Smooth muscle cell of the coronary artery (primary cell): ENCODE measurements around the gene AP5B1. TPM values are rescaled to one million over a fixed set of nuclear protein-coding genes. Genes with fewer than 3 reads are reported as not detected.

Source experiments
- total RNA-seq: library from RNA; depleted of rRNA; stranded (reverse); fragments of >200 nt; gene quantifications from 2 replicates; pipeline ENCODE4 v1.2.3, GENCODE V29; 2014; ENCODE audit warnings: low replicate concordance

AP5B1 gene, protein sequence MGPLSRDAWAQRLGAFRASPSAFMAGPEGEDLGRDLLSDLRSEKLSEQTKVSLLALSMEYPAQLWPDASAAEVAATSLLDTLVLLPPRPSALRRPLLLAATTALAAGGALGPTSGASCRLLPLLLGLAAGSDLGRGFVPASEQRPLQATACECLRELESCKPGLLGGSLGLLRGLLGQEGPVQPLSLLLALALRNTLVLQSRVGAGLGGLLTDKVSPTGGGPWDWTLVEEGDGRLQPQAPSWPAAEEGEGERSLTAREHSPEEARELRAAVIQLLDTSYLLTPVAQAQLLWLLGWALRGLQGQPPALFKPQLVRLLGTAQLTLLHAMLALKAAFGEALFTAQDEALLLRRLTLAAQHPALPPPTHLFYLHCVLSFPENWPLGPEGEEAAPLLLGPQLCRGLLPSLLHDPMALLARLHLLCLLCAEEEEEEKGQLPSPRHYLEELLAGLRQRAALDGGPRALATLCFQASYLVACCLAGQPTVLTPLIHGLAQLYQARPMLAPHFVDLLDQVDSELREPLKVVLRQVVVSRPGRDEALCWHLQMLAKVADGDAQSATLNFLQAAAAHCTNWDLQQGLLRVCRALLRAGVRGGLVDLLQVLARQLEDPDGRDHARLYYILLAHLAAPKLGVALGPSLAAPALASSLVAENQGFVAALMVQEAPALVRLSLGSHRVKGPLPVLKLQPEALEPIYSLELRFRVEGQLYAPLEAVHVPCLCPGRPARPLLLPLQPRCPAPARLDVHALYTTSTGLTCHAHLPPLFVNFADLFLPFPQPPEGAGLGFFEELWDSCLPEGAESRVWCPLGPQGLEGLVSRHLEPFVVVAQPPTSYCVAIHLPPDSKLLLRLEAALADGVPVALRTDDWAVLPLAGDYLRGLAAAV
- total RNA-seq: 1.9 and 4.4 TPM in 2 replicates

DNA sequence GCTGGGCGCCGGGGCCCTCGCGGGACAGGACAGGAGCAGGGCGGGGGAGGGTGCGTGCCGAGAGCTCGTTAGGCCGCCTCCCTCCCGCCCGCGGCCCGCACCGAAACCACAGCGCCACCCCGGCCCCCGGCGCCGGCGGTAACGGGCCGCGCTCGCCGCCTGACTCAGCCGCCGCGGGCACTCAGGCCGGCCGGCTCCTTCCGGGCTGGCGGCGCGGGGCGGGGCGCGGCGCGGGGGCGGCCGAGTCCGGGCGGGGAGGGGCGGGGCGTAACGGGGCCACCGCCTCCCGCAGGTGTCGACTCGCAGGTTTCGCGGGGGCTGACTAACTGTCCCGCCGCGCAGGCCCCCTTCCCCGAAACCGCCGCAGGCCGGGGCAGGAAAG is at the start of gene AP5B1:
Gene AP5B1, minus strand, starts transcription at position 207 of the 382 bp plus-strand sequence. CDS start 385 bp downstream, outside the sequence.

DNA sequence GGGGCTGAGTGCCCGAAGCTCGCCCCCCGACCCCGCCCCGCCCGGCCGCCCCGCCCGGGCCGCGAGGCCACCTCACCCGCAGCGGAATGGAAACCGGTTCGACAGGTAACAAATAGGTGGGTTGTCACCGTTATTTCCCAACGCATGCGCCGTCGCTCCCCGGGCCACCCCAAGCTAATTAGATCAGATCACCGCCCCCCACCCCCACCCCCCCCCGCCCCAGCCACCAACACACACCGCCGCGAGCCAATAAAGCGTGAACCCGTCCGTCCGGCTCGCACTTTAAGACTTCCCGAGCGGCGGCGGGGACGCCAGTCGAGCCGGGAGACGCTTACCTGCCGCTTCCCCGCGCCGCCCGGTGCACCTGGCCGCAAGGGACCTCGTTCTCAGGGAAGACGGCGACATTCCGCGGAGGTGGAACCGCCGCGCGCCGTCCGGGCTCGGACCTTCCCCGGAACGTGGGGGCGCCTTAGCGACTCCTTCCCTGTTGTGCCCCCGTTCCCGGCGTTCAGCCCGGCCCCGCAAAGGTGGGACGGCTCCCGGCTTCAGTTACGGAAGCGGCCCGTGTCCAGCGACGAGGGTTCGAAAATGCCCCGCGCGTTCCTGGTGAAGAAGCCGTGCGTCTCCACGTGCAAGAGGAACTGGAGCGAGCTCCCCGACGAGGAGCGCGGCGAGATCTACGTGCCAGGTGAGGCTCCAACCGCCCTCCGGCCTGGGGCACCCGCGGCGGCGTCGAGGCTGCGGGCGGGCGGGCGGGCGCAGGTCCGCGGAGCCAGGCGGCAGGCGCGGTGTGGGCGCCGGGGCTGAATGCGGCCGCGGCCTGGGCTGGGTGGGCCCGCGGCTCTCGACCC is 6.2 kb upstream of the AP5B1 start, which contains the start of gene OVOL1:
Gene OVOL1, plus strand, starts transcription at position 278 of the 851 bp plus-strand sequence. Its CDS starts 311 bp downstream, at position 589.

Other genes starting within 250 kb of the AP5B1 start
- gene LTBP3, start 222.6 kb downstream of the AP5B1 start, total RNA-seq: 30.2 and 64.4 TPM in 2 replicates
- 34.3 and 43.3 TPM in 2 replicates for gene ZNRD2, start 210.5 kb downstream of the AP5B1 start, total RNA-seq
- gene FAM89B, start 208.4 kb downstream of the AP5B1 start, total RNA-seq: 5.5 and 27.7 TPM in 2 replicates
- gene EHBP1L1, start 204.9 kb downstream of the AP5B1 start, total RNA-seq: 46.1 and 54.4 TPM in 2 replicates
- gene KCNK7, start 185.2 kb downstream of the AP5B1 start, total RNA-seq: 0.23 TPM in 1 of 2 replicates, not detected in the other
- gene MAP3K11, start 166.8 kb downstream of the AP5B1 start, total RNA-seq: 19.1 and 20.2 TPM in 2 replicates
- gene PCNX3, start 165.2 kb downstream of the AP5B1 start, total RNA-seq: 10.4 and 10.5 TPM in 2 replicates
- 10.2 and 14.0 TPM in 2 replicates for gene SIPA1, start 142.9 kb downstream of the AP5B1 start, total RNA-seq
- 12.9 and 17.1 TPM in 2 replicates for gene RELA, start 118.1 kb downstream of the AP5B1 start, total RNA-seq
- gene KAT5, start 68.7 kb downstream of the AP5B1 start, total RNA-seq: 42.8 and 57.1 TPM in 2 replicates
- 37.2 and 40.5 TPM in 2 replicates for gene RNASEH2C, start 60.2 kb downstream of the AP5B1 start, total RNA-seq
- gene OVOL1, start 6.1 kb upstream of the AP5B1 start, total RNA-seq: not detected in 2 replicates
- 1.1 and 4.3 TPM in 2 replicates for gene SNX32, start 53.0 kb upstream of the AP5B1 start, total RNA-seq
- gene CFL1, start 77.2 kb upstream of the AP5B1 start, total RNA-seq: 1,218 and 1,682 TPM in 2 replicates
- 24.6 and 40.7 TPM in 2 replicates for gene MUS81, start 79.5 kb upstream of the AP5B1 start, total RNA-seq
- gene EFEMP2, start 91.8 kb upstream of the AP5B1 start, total RNA-seq: 81.4 and 103 TPM in 2 replicates
- not detected in 2 replicates for gene CTSW, start 98.9 kb upstream of the AP5B1 start, total RNA-seq
- 206 and 226 TPM in 2 replicates for gene FIBP, start 107.5 kb upstream of the AP5B1 start, total RNA-seq
- 28.1 and 51.0 TPM in 2 replicates for gene CCDC85B, start 109.7 kb upstream of the AP5B1 start, total RNA-seq
- 0.94 and 5.3 TPM in 2 replicates for gene FOSL1, start 119.4 kb upstream of the AP5B1 start, total RNA-seq
- 14.7 and 15.8 TPM in 2 replicates for gene C11orf68, start 138.1 kb upstream of the AP5B1 start, total RNA-seq
- 156 and 329 TPM in 2 replicates for gene DRAP1, start 138.4 kb upstream of the AP5B1 start, total RNA-seq
- not detected in 2 replicates for gene TSGA10IP, start 164.5 kb upstream of the AP5B1 start, total RNA-seq
- 59.2 and 75.6 TPM in 2 replicates for gene SART1, start 180.8 kb upstream of the AP5B1 start, total RNA-seq
- gene EIF1AD, start 221.2 kb upstream of the AP5B1 start, total RNA-seq: 30.3 and 32.8 TPM in 2 replicates
- 9.2 and 26.8 TPM in 2 replicates for gene BANF1, start 221.5 kb upstream of the AP5B1 start, total RNA-seq
- gene CST6, start 231.0 kb upstream of the AP5B1 start, total RNA-seq: 2.3 and 2.8 TPM in 2 replicates
- gene CATSPER1, start 245.5 kb upstream of the AP5B1 start, total RNA-seq: 0.68 TPM in 1 of 2 replicates, not detected in the other